Right lobe of liver (tissue), 6 donors: ENCODE data around the gene PRPF31. TPM values are rescaled to one million over a fixed set of nuclear protein-coding genes. Genes with fewer than 3 reads are reported as not detected.

ENCODE experiments used
- ATAC-seq, 4 donors: fragments of 200-7000 bp; cut with Tn5 transposase; one replicate each; pipeline ENCODE4 v1.9.1; 2020; ENCODE audit warnings: mild to moderate bottlenecking in 4 of 4, moderate library complexity in 4 of 4
- DNase-seq, 3 donors: peaks; one replicate each; pipeline ENCODE4 v3.0.0-alpha.2; 2020
- H3K27ac ChIP-seq, 3 donors: fragments of 200-600 bp; one replicate each; pipeline ENCODE4 v1.8.0; 2022
- H3K27me3 ChIP-seq, 2 donors: fragments of 200-600 bp; one replicate each; pipeline ENCODE4 v1.8.0; 2022
- H3K36me3 ChIP-seq, 4 donors: fragments of 200-600 bp; sonication (generic) in 1 of 4; one replicate each; pipeline versions ENCODE4 v1.5.1 to v1.8.0; 2017 to 2022; ENCODE audit warnings: control low read depth in 1 of 4
- H3K4me1 ChIP-seq, 4 donors: fragments of 200-600 bp; sonication (generic) in 1 of 4; one replicate each; pipeline versions ENCODE4 v1.5.1 to v1.8.0; 2017 to 2022; ENCODE audit warnings: control low read depth in 1 of 4
- H3K4me3 ChIP-seq, 3 donors: fragments of 200-600 bp; one replicate each; pipeline ENCODE4 v1.8.0; 2022
- H3K9me3 ChIP-seq, 4 donors: fragments of 200-600 bp; sonication (generic) in 1 of 4; one replicate each; pipeline versions ENCODE4 v1.5.1 to v1.8.0; 2017 to 2022; ENCODE audit warnings: control low read depth in 1 of 4
- CTCF ChIP-seq, 4 donors: fragments of 200-600 bp in 3 of 4; fragments of 450-650 bp in 1 of 4; IDR thresholded peaks; one replicate each; pipeline versions ENCODE4 v1.5.1 to v1.8.0; 2016 to 2022; ENCODE audit warnings: antibody characterized with exemption in 4 of 4, mild to moderate bottlenecking in 2 of 4
- POLR2A ChIP-seq: fragments of 450-650 bp; IDR thresholded peaks from one replicate; pipeline ENCODE4 v1.6.1; 2017; ENCODE audit warnings: antibody characterized with exemption, mild to moderate bottlenecking
- WGBS: methylation state at CpG from one replicate; pipeline ENCODE4 v1.1.6; 2018; ENCODE audit warnings: low coverage, low lambda C conversion rate; ENCODE audit not compliant: insufficient coverage; ENCODE audit errors: missing lambda C conversion rate; 5-methylcytosine and 5-hydroxymethylcytosine counted together
- intact Hi-C, 2 donors: fragments of 100-400 bp; cut with DNase I; formaldehyde crosslinking; loops; one replicate each; pipeline versions ENCODE4 v1.11.2 to v1.14.1; 2022
- total RNA-seq, 6 experiments: library from RNA; depleted of rRNA in 2 of 6; stranded (reverse); fragments of >200 nt in 2 of 6; fragmentation: NEBNext Ultra II Directional in 3 of 6; extraction: Animal tissue kit (Norgen Biotek cat#: 25700) in 3 of 6; gene quantifications; one replicate each; pipeline versions ENCODE4 v1.1.0 to v1.2.4, GENCODE V29; 2016 to 2023
- donor health status: DM: no; HTN: yes; CAD: no.
- donor health status: DM: no; HTN: no; CAD: no.
- donor health status: DM: no; HTN: no; CAD: no.
- donor health status: DM: no; HTN: yes; CAD: no.
- donor health status: DM: no; HTN: yes; CAD: no.

Gene PRPF31
- total RNA-seq, 6 experiments from 2014 or later = 22.1 to 34.9 (median 27.9) TPM

GRCh38 chr19:54137699-54138488 is 22.3 kb downstream of the PRPF31 start, which contains the start of gene CNOT3:
TSS of gene CNOT3 (plus strand) at chr19:54137762. CDS start at chr19:54142979, 5,217 bp downstream.
- H3K36me3 ChIP-seq = peaks cover 0 to 5% (median 3%) of the 10 kb centered on the region in 4 donors
- no peak for ATAC-seq
- TF ChIP-seq CTCF (IDR thresholded peaks at IDR 0.05) = no peak
- TF ChIP-seq POLR2A = peak; percentile 65
- peak within 1 kb of the TSS; percentile 94 to 98 (median 97) for H3K4me3 ChIP-seq
- no peak for DNase-seq
- peak within 1 kb of the TSS; percentile 83 to 88 (median 84) for H3K27ac ChIP-seq
- H3K27me3 ChIP-seq = no peaks in the 10 kb centered on the region
- 2% methylated on average over 35 of the region's 103 CpGs for WGBS
- no peaks in the 10 kb centered on the region for H3K9me3 ChIP-seq
- peaks cover 0 to 22% (median 7%) of the 10 kb centered on the region in 4 donors for H3K4me1 ChIP-seq
- intact Hi-C loops = no loop called here

- WGBS = 9% methylated on average over 4 of the region's 31 CpGs
Observed at GRCh38 chr19:54138489-54139256, 23.1 kb downstream of the PRPF31 start.

GRCh38 chr19:54141356-54141755 is 25.8 kb downstream of the PRPF31 start:
- peaks cover 15 to 39% (median 30%) of the 10 kb centered on the region in 4 donors for H3K36me3 ChIP-seq
- no peak overlapping the region for H3K4me3 ChIP-seq
- no peak overlapping the region for H3K27ac ChIP-seq
- ATAC-seq (no peak), DNase-seq (no peak)
- WGBS = 77% methylated on average over 2 of the region's 3 CpGs
- no peak for TF ChIP-seq POLR2A
- no peak for TF ChIP-seq CTCF (IDR thresholded peaks at IDR 0.05)
- no peaks in the 10 kb centered on the region for H3K27me3 ChIP-seq
- intact Hi-C loops = no loop called here
- H3K4me1 ChIP-seq = peaks cover 0 to 13% (median 3%) of the 10 kb centered on the region in 4 donors
- no peaks in the 10 kb centered on the region for H3K9me3 ChIP-seq

More at GRCh38 chr19:54138489-54139256, 23.1 kb downstream of the PRPF31 start:
- Histone ChIP-seq H3K4me1 (peaks cover 0 to 22% (median 7%) of the 10 kb centered on the region in 4 donors), H3K36me3 (peaks cover 3 to 13% (median 8%) of the 10 kb centered on the region in 4 donors), H3K9me3 (no peaks in the 10 kb centered on the region), H3K27me3 (no peaks in the 10 kb centered on the region), H3K27ac (no peak overlapping the region), H3K4me3 (peak overlapping the region; percentile 94 to 98 (median 97))
- DNase-seq = no peak
- TF ChIP-seq CTCF (IDR thresholded peaks at IDR 0.05) (no peak), POLR2A (no peak)
- ATAC-seq = no peak
- intact Hi-C loops = no loop called here

- TF ChIP-seq CTCF (IDR thresholded peaks at IDR 0.05) = no peak
- TF ChIP-seq POLR2A = no peak
- H3K27me3 ChIP-seq = no peaks in the 10 kb centered on the region
- H3K4me3 ChIP-seq = no peak overlapping the region
- peaks cover 19 to 48% (median 35%) of the 10 kb centered on the region in 4 donors for H3K36me3 ChIP-seq
- H3K4me1 ChIP-seq = peaks cover 0 to 13% (median 3%) of the 10 kb centered on the region in 4 donors
- H3K9me3 ChIP-seq = no peaks in the 10 kb centered on the region
- no peak overlapping the region for H3K27ac ChIP-seq
- DNase-seq (no peak), ATAC-seq (no peak)
- intact Hi-C loops = no loop called here
- WGBS = 89% methylated on average over 4 of the region's 7 CpGs
Observed at GRCh38 chr19:54142166-54142780, 26.7 kb downstream of the PRPF31 start.
